Osteocyte (in vitro differentiated cells): ENCODE measurements around the gene NOXO1. TPM values are rescaled to one million over a fixed set of nuclear protein-coding genes. Genes with fewer than 3 reads are reported as not detected.

Experiments
- DNase-seq: peaks from one replicate; pipeline ENCODE4 v3.0.0; 2021; ENCODE audit warnings: mixed read lengths; ENCODE audit not compliant: unreplicated experiment; ENCODE audit errors: extremely low spot score
- H3K27ac Mint-ChIP-seq: one replicate; pipeline ENCODE4 v1.8.0; 2021; ENCODE audit warnings: mild to moderate bottlenecking, mixed read lengths; ENCODE audit not compliant: unreplicated experiment
- H3K27me3 Mint-ChIP-seq: one replicate; pipeline ENCODE4 v1.8.0; 2021; ENCODE audit warnings: mixed read lengths; ENCODE audit not compliant: unreplicated experiment
- H3K36me3 Mint-ChIP-seq: one replicate; pipeline ENCODE4 v1.8.0; 2021; ENCODE audit warnings: mixed read lengths; ENCODE audit not compliant: unreplicated experiment
- H3K4me1 Mint-ChIP-seq: one replicate; pipeline ENCODE4 v1.8.0; 2021; ENCODE audit warnings: mixed read lengths; ENCODE audit not compliant: unreplicated experiment
- H3K4me3 Mint-ChIP-seq: one replicate; pipeline ENCODE4 v1.8.0; 2021; ENCODE audit warnings: mild to moderate bottlenecking, moderate library complexity, mixed read lengths; ENCODE audit not compliant: unreplicated experiment
- H3K9me3 Mint-ChIP-seq: one replicate; pipeline ENCODE4 v1.8.0; 2021; ENCODE audit warnings: mixed read lengths; ENCODE audit not compliant: unreplicated experiment
- total RNA-seq: library from RNA; stranded (reverse); gene quantifications from 2 replicates; pipeline ENCODE4 v1.2.1, GENCODE V29; 2021
- TF ChIP-seq, protein P1 (sequence below): fragments of 200-600 bp; sonication (generic); IDR thresholded peaks from 2 replicates; pipeline ENCODE4 v1.5.0; 2021; ENCODE audit warnings: antibody characterized with exemption, mild to moderate bottlenecking, moderate library complexity

Gene NOXO1
- total RNA-seq, 1 donor from 2014 or later, result 0.54 TPM

DNA sequence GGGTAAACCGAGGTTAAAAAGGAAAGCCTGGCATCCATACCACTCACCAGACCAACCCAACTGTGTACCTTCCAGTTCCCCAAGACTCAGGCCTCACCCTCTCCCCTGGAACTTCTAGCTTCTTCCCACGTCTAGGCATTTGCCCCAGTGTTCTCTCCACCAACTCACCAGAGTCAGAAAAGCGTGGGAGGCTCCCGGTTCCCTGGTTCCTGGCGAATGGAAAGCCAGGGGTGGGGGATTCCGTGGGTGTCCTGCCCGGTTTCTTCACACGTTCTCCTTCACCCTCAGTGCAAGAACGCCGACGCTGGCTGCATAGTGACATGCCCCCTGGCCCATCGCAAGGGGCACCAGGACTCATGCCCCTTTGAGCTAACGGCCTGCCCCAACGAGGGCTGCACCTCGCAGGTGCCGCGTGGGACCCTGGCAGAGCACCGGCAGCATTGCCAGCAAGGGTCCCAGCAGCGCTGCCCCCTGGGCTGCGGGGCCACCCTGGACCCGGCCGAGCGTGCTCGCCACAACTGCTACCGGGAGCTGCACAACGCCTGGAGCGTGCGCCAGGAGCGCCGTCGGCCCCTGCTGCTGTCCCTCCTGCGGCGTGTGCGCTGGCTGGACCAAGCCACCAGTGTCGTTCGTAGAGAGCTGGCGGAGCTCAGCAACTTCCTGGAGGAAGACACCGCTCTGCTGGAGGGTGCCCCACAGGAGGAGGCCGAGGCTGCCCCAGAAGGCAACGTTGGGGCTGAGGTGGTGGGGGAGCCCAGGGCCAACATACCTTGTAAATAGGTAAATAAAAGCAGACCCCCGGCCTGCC, 12.9 kb downstream of the NOXO1 start:
- Mint-ChIP-seq H3K4me3 (no peak overlapping the region), H3K9me3 (no peaks in the 10 kb centered on the region), H3K27ac (no peak overlapping the region), H3K36me3 (peaks cover 10% of the 10 kb centered on the region), H3K4me1 (peaks cover 37% of the 10 kb centered on the region), H3K27me3 (no peaks in the 10 kb centered on the region)
- no peak for DNase-seq
- TF ChIP-seq, protein P1, sequence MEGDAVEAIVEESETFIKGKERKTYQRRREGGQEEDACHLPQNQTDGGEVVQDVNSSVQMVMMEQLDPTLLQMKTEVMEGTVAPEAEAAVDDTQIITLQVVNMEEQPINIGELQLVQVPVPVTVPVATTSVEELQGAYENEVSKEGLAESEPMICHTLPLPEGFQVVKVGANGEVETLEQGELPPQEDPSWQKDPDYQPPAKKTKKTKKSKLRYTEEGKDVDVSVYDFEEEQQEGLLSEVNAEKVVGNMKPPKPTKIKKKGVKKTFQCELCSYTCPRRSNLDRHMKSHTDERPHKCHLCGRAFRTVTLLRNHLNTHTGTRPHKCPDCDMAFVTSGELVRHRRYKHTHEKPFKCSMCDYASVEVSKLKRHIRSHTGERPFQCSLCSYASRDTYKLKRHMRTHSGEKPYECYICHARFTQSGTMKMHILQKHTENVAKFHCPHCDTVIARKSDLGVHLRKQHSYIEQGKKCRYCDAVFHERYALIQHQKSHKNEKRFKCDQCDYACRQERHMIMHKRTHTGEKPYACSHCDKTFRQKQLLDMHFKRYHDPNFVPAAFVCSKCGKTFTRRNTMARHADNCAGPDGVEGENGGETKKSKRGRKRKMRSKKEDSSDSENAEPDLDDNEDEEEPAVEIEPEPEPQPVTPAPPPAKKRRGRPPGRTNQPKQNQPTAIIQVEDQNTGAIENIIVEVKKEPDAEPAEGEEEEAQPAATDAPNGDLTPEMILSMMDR, result no peak

DNA sequence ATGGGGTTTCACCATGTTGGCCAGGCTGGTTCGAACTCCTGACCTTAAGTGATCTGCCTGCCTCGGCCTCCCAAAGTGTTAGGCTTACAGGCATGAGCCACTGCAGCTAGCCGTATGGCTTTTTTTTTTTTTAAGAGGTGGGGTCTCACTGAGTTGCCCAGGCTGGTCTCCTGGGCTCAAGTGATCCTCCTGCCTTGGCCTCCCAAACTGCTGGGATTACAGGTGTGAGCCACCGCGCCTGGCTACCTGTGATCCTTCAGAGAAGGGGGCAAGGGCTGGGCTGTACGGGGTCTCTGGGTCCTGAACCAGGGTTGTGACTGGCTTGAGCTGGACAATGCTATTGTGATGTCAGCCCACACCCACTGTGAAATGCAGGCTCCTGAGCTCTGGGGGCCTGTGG, 14.8 kb downstream of the NOXO1 start, which contains the start of gene RNF151:
TSS of gene RNF151 (plus strand) at position 397 of the 400 bp plus-strand sequence. CDS start 26 bp downstream, outside the sequence.
- peaks cover 9% of the 10 kb centered on the region for H3K36me3 Mint-ChIP-seq
- no peaks in the 10 kb centered on the region for H3K9me3 Mint-ChIP-seq
- peak within 1 kb of the TSS; percentile 87 for H3K4me3 Mint-ChIP-seq
- peaks cover 33% of the 10 kb centered on the region for H3K4me1 Mint-ChIP-seq
- H3K27me3 Mint-ChIP-seq, result no peaks in the 10 kb centered on the region
- TF ChIP-seq, protein P1, result no peak
- H3K27ac Mint-ChIP-seq, result peak within 1 kb of the TSS; percentile 92
- no peak for DNase-seq

DNA sequence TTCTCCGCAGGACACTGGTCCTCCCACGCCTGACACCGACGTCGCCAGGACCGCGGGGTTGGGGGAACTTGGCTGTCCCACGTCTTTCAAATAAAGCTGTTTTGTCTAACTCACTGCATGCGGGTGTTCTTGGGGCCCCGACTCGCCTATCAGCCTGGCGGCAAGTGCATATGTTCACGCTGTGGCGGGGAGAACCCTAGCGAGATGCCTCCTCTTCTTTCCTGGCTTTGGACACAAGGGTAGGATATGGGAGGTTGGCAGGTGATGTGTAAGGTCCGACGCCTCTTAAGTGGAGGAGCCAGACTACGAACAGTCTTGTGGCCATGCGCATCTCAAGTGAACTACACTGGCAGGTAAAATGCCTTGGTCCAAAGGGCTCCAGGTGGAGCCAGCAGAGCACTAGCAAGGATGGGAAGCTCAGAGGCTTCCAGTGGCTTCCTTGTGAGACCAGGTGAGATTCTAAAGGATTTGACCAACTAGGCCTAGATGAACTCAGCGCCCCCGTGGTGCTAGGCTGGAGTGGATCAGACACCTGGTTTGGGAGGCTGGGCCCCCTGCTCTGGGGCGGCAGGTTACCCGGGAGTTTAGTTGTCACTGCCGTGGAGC, 15.8 kb downstream of the NOXO1 start:
- H3K9me3 Mint-ChIP-seq, result no peaks in the 10 kb centered on the region
- H3K4me1 Mint-ChIP-seq, result peaks cover 36% of the 10 kb centered on the region
- TF ChIP-seq, protein P1, result no peak
- H3K27ac Mint-ChIP-seq, result peak overlapping the region; percentile 92
- peak overlapping the region; percentile 87 for H3K4me3 Mint-ChIP-seq
- no peaks in the 10 kb centered on the region for H3K27me3 Mint-ChIP-seq
- peaks cover 14% of the 10 kb centered on the region for H3K36me3 Mint-ChIP-seq
- DNase-seq, result no peak

DNA sequence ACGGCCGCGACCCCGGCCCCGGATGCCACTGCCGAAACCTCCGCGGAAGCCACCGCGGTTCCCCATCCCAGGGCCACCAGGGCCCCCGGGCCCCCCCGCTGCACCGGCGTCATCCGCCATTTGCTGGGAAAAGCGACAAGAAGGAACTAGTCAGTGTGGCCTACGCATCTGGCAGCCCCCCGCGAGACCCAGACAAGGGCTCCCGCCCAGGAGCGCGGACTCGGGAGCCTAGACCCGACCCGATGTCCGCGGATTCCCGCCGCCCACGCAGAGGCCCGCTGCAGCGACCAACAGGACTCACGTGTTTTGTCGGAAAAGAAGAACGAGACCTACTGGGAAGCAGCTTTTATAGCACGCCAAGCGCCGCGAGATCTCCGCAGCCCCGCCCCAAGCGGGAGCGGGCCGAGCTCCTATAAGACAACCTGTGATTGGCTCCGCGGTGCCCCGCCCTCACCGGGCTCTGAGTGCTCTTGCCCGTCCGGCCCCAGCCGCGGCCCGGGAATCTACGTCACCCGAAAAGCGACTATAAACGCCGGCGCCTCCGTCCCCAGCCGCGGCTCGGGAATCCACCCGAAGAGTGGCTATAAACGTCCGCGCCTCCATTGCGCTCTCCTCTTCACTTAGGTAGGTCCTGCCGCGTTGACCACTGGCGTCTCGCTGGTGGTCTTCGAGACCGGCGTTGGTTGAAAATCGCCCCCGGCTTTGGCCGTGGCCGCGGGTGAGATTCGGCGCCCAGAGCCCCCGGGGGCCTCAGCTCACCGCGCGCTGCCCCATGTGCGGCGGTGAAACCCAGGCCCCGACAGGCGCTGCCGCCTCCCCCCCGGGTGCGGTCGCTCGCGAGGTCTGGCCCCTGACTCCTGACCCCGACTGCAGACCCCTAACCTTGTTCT, 16.5 kb downstream of the NOXO1 start, which contains the start of gene RPS2:
TSS of gene RPS2 (minus strand) at position 321 of the 890 bp plus-strand sequence. CDS start at position 120, 201 bp downstream.
- Mint-ChIP-seq H3K27me3 (no peaks in the 10 kb centered on the region), H3K4me3 (peak within 1 kb of the TSS; percentile 87), H3K36me3 (peaks cover 14% of the 10 kb centered on the region), H3K27ac (peak within 1 kb of the TSS; percentile 92), H3K4me1 (peaks cover 42% of the 10 kb centered on the region), H3K9me3 (no peaks in the 10 kb centered on the region)
- peak; percentile 100 for DNase-seq
- TF ChIP-seq, protein P1, result no peak
